ENCODE results near the gene SRRT.

DNA sequence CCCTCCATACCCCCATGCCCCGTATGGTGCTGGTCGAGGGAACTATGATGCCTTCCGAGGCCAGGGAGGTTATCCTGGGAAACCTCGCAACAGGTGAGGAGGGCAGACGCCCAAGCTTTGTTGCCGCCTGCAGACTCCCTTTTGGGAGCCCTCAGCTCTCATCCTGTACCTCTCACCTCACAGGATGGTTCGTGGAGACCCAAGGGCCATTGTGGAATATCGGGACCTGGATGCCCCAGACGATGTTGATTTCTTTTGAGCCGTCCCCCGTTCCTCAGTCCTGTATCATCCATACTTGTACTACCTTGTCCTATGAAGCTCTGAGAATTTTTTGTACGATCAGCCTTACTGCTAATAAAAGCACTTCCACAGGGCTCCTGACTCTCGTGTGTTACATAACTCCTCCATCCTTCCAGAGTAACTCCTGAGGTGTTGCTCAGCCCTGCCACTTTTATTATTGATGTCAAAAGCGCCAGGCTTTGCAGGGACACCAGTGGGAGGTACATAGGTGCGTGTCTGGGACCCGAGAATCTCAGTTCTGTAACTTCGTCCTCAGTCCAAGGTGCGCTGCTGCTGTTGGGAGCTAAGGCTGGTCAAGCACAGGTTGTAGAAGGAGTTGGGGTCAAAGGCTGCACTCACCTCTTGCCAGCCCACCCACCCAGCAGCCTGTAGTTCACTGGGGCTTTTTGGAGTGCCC, 13.5 kb downstream of the SRRT start:
- TF ChIP-seq, protein P1, sequence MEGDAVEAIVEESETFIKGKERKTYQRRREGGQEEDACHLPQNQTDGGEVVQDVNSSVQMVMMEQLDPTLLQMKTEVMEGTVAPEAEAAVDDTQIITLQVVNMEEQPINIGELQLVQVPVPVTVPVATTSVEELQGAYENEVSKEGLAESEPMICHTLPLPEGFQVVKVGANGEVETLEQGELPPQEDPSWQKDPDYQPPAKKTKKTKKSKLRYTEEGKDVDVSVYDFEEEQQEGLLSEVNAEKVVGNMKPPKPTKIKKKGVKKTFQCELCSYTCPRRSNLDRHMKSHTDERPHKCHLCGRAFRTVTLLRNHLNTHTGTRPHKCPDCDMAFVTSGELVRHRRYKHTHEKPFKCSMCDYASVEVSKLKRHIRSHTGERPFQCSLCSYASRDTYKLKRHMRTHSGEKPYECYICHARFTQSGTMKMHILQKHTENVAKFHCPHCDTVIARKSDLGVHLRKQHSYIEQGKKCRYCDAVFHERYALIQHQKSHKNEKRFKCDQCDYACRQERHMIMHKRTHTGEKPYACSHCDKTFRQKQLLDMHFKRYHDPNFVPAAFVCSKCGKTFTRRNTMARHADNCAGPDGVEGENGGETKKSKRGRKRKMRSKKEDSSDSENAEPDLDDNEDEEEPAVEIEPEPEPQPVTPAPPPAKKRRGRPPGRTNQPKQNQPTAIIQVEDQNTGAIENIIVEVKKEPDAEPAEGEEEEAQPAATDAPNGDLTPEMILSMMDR (conservative IDR thresholded peaks at IDR 0.05 in 1 of 2, IDR thresholded peaks at IDR 0.05 in 1 of 2; ENCODE audit: low read depth in 1 of 2, low read length in 2 of 2) = no peak
- no peak for TF ChIP-seq EZH2 (IDR thresholded peaks at IDR 0.05; ENCODE audit: low read length, missing control alignments)

Data from fibroblast of lung (primary cell).